Large intestine (tissue), 12 donors: ENCODE data around the gene TBXT. TPM values are rescaled to one million over a fixed set of nuclear protein-coding genes. Genes with fewer than 3 reads are reported as not detected.

Experiments
- DNase-seq, 2 donors: peaks; one replicate each; pipeline versions ENCODE4 v3.0.0 to v3.0.0-alpha.2; 2013
- H3K27ac ChIP-seq: one replicate; pipeline ENCODE4 v1.5.1; 2013; ENCODE audit warnings: low read length
- H3K27me3 ChIP-seq: 2 replicates; pipeline ENCODE4 v1.6.1; 2013; ENCODE audit warnings: low read length; ENCODE audit not compliant: control insufficient read depth, insufficient read depth
- H3K36me3 ChIP-seq: 2 replicates; pipeline ENCODE4 v1.6.1; 2013; ENCODE audit warnings: low read length; ENCODE audit not compliant: control insufficient read depth, insufficient read depth
- H3K4me1 ChIP-seq: one replicate; pipeline ENCODE4 v1.6.1; 2013; ENCODE audit warnings: low read length; ENCODE audit not compliant: control insufficient read depth, insufficient read depth
- H3K4me3 ChIP-seq: one replicate; pipeline ENCODE4 v1.5.1; 2013; ENCODE audit warnings: low read length
- H3K9me3 ChIP-seq: one replicate; pipeline ENCODE4 v1.6.1; 2013; ENCODE audit warnings: mild to moderate bottlenecking, low read depth, low read length, moderate library complexity; ENCODE audit not compliant: control insufficient read depth
- WGBS: methylation state at CpG from one replicate; pipeline ENCODE4 v1.1.5; 2013; ENCODE audit warnings: low lambda C conversion rate; ENCODE audit not compliant: insufficient coverage; 5-methylcytosine and 5-hydroxymethylcytosine counted together
- long read RNA-seq, 11 donors: transcript quantifications; one replicate each; lab custom pipeline, GENCODE V29; 2026
- polyA plus RNA-seq: library from polyadenylated mRNA; unstranded; fragments of 120-200 nt; gene quantifications from one replicate; pipeline ENCODE4 v1.2.1, GENCODE V29; 2013

TBXT gene, protein sequence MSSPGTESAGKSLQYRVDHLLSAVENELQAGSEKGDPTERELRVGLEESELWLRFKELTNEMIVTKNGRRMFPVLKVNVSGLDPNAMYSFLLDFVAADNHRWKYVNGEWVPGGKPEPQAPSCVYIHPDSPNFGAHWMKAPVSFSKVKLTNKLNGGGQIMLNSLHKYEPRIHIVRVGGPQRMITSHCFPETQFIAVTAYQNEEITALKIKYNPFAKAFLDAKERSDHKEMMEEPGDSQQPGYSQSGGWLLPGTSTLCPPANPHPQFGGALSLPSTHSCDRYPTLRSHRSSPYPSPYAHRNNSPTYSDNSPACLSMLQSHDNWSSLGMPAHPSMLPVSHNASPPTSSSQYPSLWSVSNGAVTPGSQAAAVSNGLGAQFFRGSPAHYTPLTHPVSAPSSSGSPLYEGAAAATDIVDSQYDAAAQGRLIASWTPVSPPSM
- polyA plus RNA-seq, result 0.04 TPM
- long read RNA-seq, donor 1, result 0 reads
- long read RNA-seq, donor 2, result 0 reads
- long read RNA-seq, donor 3, result 0 reads
- long read RNA-seq, donor 4, result 0 reads
- long read RNA-seq, donor 5, result 0 reads
- long read RNA-seq, donor 6, result 0 reads
- long read RNA-seq, donor 7, result 0 reads
- long read RNA-seq, donor 8, result 0 reads
- long read RNA-seq, donor 9, result 0 reads
- long read RNA-seq, donor 10, result 0 reads
- long read RNA-seq, donor 11, result 0 reads

GRCh38 chr6:166167801-166168615 is at the start of gene TBXT:
Gene TBXT (minus strand): TSS chr6:166167851. CDS start chr6:166167591, 260 bp downstream.
- H3K36me3 ChIP-seq, result no peaks in the 10 kb centered on the region
- H3K4me1 ChIP-seq, result peaks cover 11% of the 10 kb centered on the region
- peaks cover 2% of the 10 kb centered on the region for H3K9me3 ChIP-seq
- DNase-seq, result peak in 1 of 2 donors; percentile 17
- H3K27ac ChIP-seq, result no peak within 1 kb of the TSS
- peaks cover 98% of the 10 kb centered on the region for H3K27me3 ChIP-seq
- H3K4me3 ChIP-seq, result no peak within 1 kb of the TSS
- WGBS, result no CpG with 5 or more reads among the region's 79 CpGs

DNA sequence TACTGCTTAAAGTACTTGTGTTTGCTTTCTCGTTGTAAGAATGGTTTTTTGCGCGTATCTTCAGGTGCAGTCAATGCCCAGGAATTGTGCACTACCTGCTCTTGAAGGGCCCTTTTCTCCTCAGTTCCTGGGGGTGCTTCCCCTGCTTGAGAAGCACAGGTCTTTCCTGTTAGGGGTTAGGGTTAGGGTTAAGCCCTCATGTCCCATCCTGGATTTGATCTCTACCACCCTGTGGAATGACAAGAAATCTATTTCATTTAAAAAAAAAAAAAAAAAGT is 39.6 kb upstream of the TBXT start:
- Histone ChIP-seq H3K9me3 (no peaks in the 10 kb centered on the region), H3K27ac (no peak overlapping the region), H3K27me3 (peaks cover 4% of the 10 kb centered on the region), H3K4me1 (no peaks in the 10 kb centered on the region), H3K36me3 (no peaks in the 10 kb centered on the region), H3K4me3 (no peak overlapping the region)
- 90% methylated on average over 3 of the region's 3 CpGs for WGBS
- no peak for DNase-seq

DNA sequence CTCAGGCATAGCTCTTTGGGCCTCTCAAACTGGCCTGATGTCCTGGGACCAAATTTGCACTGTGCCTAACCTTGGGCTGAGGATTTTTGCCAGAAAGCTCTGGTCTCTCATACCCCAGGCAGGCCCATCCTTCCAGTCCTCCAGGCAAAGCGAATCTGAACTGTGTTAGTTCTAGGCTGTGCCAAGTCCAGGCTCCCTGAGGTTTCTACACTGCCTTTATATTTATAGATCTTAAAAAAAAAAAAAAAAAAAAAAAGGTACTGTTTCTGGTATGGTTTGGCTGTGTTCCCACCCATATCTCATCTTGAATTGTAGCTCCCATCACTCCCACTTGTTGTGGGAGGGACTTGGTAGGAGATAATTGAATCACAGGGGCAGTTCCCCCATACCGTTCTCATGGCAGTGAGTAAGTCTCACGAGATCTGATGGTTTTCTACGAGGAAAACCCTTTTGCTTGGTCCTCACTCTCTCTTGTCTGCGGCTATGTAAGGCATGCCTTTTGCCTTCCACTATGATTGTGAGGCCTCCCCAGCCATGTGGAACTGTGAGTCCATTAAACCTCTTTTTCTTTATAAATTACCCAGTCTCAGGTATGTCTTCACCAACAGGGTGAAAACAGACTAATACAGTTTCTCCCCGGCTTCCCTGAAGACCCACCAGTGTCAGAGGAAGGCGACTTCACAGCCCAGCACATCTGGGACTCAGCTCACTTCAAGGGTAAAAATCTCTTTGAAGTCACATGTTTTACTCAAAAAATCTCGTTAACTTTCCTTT is 39.0 kb upstream of the TBXT start:
- no peaks in the 10 kb centered on the region for H3K36me3 ChIP-seq
- H3K4me3 ChIP-seq, result no peak overlapping the region
- H3K9me3 ChIP-seq, result no peaks in the 10 kb centered on the region
- peaks cover 4% of the 10 kb centered on the region for H3K27me3 ChIP-seq
- no CpG with 5 or more reads among the region's 8 CpGs for WGBS
- H3K4me1 ChIP-seq, result no peaks in the 10 kb centered on the region
- H3K27ac ChIP-seq, result no peak overlapping the region
- DNase-seq, result no peak

DNA sequence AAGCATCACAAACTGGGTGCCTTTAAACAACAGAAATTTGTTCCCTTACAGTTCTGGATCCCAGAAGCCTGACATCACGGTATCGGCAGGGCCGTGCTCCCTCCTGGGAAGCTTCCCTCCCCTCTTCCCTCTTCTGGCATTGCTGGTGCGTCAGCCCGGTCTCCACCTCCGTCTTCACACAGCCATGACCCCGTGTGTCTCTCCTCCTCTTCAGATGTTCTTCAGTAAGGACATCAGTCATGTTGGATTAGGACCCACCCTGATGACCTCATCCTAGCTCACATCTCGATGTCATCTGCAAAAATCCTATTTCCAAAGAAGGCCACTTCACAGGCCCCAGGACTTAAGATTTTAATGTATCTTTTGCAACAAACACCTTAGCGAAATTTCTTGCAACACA is 38.4 kb upstream of the TBXT start:
- no CpG with 5 or more reads among the region's 9 CpGs for WGBS
- no peak for DNase-seq
- H3K27me3 ChIP-seq, result peaks cover 4% of the 10 kb centered on the region
- H3K27ac ChIP-seq, result no peak overlapping the region
- H3K4me3 ChIP-seq, result no peak overlapping the region
- no peaks in the 10 kb centered on the region for H3K36me3 ChIP-seq
- no peaks in the 10 kb centered on the region for H3K4me1 ChIP-seq
- no peaks in the 10 kb centered on the region for H3K9me3 ChIP-seq

DNA sequence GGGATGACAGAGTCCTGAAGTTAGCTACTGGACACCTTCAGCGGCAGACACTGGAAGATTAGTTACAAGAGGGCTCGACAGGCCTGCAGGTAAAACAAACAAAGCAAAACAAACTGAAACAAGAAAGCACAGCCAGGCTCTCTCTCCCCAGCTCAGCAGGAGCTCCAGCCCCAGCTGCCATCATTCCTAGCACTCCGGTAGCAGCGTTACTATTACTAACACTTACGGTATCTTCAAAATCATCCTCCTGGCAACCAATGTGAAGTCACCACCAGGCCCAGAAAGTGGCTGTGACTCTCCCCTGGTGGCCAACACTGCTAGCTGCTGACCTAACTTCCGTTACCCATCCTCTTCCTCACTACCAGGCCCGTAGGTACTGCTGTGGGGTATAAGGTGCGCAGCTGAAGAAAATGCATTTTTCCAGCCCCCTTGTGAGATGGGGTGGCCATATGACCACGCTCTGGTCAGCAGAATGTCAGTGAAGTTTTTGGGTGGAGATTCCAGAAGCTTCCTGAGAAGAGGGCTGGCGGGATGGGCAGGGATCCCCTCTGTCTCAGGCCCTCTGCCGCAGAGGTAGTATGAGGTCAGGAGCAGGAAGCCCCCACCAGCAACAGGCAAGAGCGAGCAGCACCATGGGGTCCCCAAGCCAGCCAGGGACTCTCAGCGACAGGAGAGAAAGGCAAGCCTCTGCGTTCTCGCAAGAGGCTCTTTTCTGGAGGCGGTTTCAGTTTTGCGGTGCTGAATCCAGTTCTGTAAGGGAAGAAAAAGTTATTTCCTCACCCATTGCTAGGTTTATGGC is 37.4 kb upstream of the TBXT start:
- 83% methylated on average over 1 of the region's 17 CpGs for WGBS
- DNase-seq, result no peak
- H3K27ac ChIP-seq, result no peak overlapping the region
- peaks cover 4% of the 10 kb centered on the region for H3K27me3 ChIP-seq
- H3K36me3 ChIP-seq, result no peaks in the 10 kb centered on the region
- H3K4me3 ChIP-seq, result no peak overlapping the region
- H3K4me1 ChIP-seq, result no peaks in the 10 kb centered on the region
- H3K9me3 ChIP-seq, result no peaks in the 10 kb centered on the region

GRCh38 chr6:166203641-166204222 is 36.1 kb upstream of the TBXT start:
- H3K36me3 ChIP-seq, result no peaks in the 10 kb centered on the region
- no peaks in the 10 kb centered on the region for H3K4me1 ChIP-seq
- no peak overlapping the region for H3K27ac ChIP-seq
- no peak overlapping the region for H3K4me3 ChIP-seq
- no peaks in the 10 kb centered on the region for H3K9me3 ChIP-seq
- DNase-seq, result no peak
- 100% methylated on average over 4 of the region's 14 CpGs for WGBS
- no peaks in the 10 kb centered on the region for H3K27me3 ChIP-seq

- no peak for DNase-seq
- Histone ChIP-seq H3K27ac (no peak overlapping the region), H3K9me3 (no peaks in the 10 kb centered on the region), H3K36me3 (no peaks in the 10 kb centered on the region), H3K4me3 (no peak overlapping the region), H3K4me1 (no peaks in the 10 kb centered on the region), H3K27me3 (no peaks in the 10 kb centered on the region)
- WGBS, result no CpG with 5 or more reads among the region's 9 CpGs
Measured at GRCh38 chr6:166203003-166203640, 35.5 kb upstream of the TBXT start.

- no peak overlapping the region for H3K4me3 ChIP-seq
- peaks cover 7% of the 10 kb centered on the region for H3K27me3 ChIP-seq
- H3K36me3 ChIP-seq, result no peaks in the 10 kb centered on the region
- no peaks in the 10 kb centered on the region for H3K4me1 ChIP-seq
- H3K27ac ChIP-seq, result no peak overlapping the region
- no peak for DNase-seq
- WGBS, result 83% methylated on average over 1 of the region's 9 CpGs
- no peaks in the 10 kb centered on the region for H3K9me3 ChIP-seq
Measured at GRCh38 chr6:166202321-166202733, 34.7 kb upstream of the TBXT start.

DNA sequence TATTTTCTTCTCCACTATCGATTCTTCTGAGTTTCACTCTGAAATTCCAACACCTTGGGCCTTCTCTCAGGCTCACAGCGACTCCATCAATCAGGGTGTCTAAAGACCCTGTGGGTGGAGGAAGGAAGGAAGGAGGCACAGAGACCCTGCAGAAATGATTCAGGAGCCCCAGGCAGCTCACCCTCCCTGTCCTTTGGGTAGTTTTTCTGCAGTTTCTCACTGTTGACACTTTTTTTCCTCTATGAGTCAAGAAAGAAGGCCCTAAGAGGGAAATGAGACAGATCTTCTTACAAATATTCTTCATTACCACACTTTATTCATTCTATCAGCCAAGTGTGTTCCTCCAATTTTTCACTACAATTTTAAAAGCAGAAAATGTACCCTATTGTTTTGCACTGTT is 34.2 kb upstream of the TBXT start:
- Histone ChIP-seq H3K27ac (no peak overlapping the region), H3K4me3 (no peak overlapping the region), H3K9me3 (no peaks in the 10 kb centered on the region), H3K4me1 (no peaks in the 10 kb centered on the region), H3K36me3 (no peaks in the 10 kb centered on the region), H3K27me3 (peaks cover 7% of the 10 kb centered on the region)
- WGBS, result 80% methylated on average over 1 of the region's 2 CpGs
- DNase-seq, result no peak
